Hepatocyte (in vitro differentiated cells): ENCODE results near the gene ZNF326. TPM values are rescaled to one million over a fixed set of nuclear protein-coding genes. Genes with fewer than 3 reads are reported as not detected.
A peak's percentile ranks its signal among the peaks of the same experiment; 100 is the strongest.

Experiments used
- DNase-seq: peaks from one replicate; pipeline ENCODE4 v3.0.0-alpha.2; 2016; ENCODE audit warnings: low spot score
- H2AFZ ChIP-seq: fragments of 200-600 bp; sonication (generic); 2 replicates; pipeline ENCODE4 v1.6.0; 2016; ENCODE audit warnings: antibody characterized with exemption, mild to moderate bottlenecking
- H3K27ac ChIP-seq: fragments of 200-600 bp; sonication (generic); 2 replicates; pipeline ENCODE4 v1.5.1; 2016; ENCODE audit warnings: mild to moderate bottlenecking
- H3K27me3 ChIP-seq: fragments of 200-600 bp; sonication (generic); 2 replicates; pipeline ENCODE4 v1.6.1; 2016
- H3K36me3 ChIP-seq: fragments of 200-600 bp; sonication (generic); replicated peaks from 2 replicates; pipeline ENCODE4 v1.5.1; 2016; ENCODE audit warnings: low read depth; ENCODE audit not compliant: insufficient read depth
- H3K4me1 ChIP-seq: fragments of 200-600 bp; sonication (generic); 2 replicates; pipeline ENCODE4 v1.5.1; 2016; ENCODE audit warnings: mild to moderate bottlenecking, moderate library complexity; ENCODE audit not compliant: insufficient read depth
- H3K4me2 ChIP-seq: fragments of 200-600 bp; sonication (generic); 2 replicates; pipeline ENCODE4 v1.6.0; 2016
- H3K4me3 ChIP-seq: fragments of 200-600 bp; sonication (generic); 2 replicates; pipeline ENCODE4 v1.5.1; 2016; ENCODE audit warnings: mild to moderate bottlenecking
- H3K79me2 ChIP-seq: fragments of 200-600 bp; sonication (generic); 2 replicates; pipeline ENCODE4 v1.6.0; 2017; ENCODE audit warnings: mild to moderate bottlenecking
- H3K9me2 ChIP-seq: fragments of 200-600 bp; sonication (generic); replicated peaks from 2 replicates; pipeline ENCODE4 v1.6.0; 2017; ENCODE audit warnings: mild to moderate bottlenecking; ENCODE audit not compliant: insufficient read depth
- H3K9me3 ChIP-seq: fragments of 200-600 bp; sonication (generic); 2 replicates; pipeline ENCODE4 v1.5.1; 2016; ENCODE audit warnings: low read depth, mild to moderate bottlenecking
- H4K20me1 ChIP-seq: fragments of 200-600 bp; sonication (generic); 2 replicates; pipeline ENCODE4 v1.6.0; 2016; ENCODE audit warnings: mild to moderate bottlenecking; ENCODE audit not compliant: insufficient read depth, poor library complexity, severe bottlenecking
- EZH2 ChIP-seq: fragments of 200-600 bp; sonication (generic); IDR thresholded peaks from 2 replicates; pipeline ENCODE4 v1.6.1; 2016; ENCODE audit warnings: antibody characterized with exemption, mild to moderate bottlenecking, borderline replicate concordance
- EZH2phosphoT487 ChIP-seq: fragments of 200-600 bp; sonication (generic); IDR thresholded peaks from one replicate; pipeline ENCODE4 v1.6.1; 2018; ENCODE audit warnings: antibody characterized with exemption, mild to moderate bottlenecking, low read depth, moderate library complexity; ENCODE audit not compliant: unreplicated experiment, severe bottlenecking
- WGBS: methylation state at CpG from one replicate; pipeline ENCODE4 v1.1.6; 2016; ENCODE audit warnings: low lambda C conversion rate; ENCODE audit errors: missing lambda C conversion rate; 5-methylcytosine and 5-hydroxymethylcytosine counted together
- polyA plus RNA-seq: library from polyadenylated mRNA; unstranded; fragments of >200 nt; fragmentation: Nextera tagmentation; extraction: Ambion mirVana; gene quantifications from 2 replicates; pipeline ENCODE4 v1.2.1, GENCODE V29; 2016
- total RNA-seq: library from RNA; depleted of rRNA; stranded (reverse); fragments of >200 nt; gene quantifications from 2 replicates; pipeline ENCODE4 v1.2.3, GENCODE V29; 2014
- TF ChIP-seq, protein P1 (sequence below): fragments of 200-600 bp; sonication (generic); IDR thresholded peaks from 2 replicates; pipeline ENCODE4 v1.5.1; 2016; ENCODE audit warnings: antibody characterized with exemption, mild to moderate bottlenecking; ENCODE audit not compliant: poor library complexity

The ZNF326 gene
- total and polyA plus RNA-seq, 2 experiments from 2014 or later = 16.1 to 25.7 TPM

DNA sequence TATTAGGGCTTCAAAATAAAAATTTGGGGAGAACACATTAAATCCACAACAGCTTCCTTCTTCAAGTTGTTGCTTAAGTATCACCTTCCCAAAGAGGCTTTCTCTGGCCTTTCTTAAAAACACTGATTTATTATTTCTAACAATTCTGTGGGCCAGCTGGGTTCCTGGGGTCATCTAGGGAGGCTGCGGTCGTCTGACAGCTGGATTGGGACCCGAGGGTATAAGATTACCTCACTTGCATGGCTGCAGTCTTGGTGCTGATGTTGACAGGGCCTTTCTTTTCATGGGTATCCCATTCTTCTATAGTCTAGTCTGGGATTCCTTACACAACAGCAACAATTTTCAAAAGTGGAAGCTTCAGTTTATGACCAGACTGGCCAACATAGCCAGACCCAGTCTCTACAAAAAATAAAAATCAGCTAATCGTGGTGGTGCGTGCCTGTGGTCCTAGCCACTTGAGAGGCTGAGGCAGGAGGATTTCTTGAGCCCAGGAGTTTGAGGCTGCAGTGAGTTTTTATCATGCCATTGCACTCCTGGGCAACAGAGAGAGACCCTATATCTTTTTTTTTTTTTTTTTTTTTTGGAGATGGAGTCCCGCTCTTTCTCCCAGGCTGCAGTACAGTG is 46.1 kb upstream of the ZNF326 start:
- TF ChIP-seq, protein P1, sequence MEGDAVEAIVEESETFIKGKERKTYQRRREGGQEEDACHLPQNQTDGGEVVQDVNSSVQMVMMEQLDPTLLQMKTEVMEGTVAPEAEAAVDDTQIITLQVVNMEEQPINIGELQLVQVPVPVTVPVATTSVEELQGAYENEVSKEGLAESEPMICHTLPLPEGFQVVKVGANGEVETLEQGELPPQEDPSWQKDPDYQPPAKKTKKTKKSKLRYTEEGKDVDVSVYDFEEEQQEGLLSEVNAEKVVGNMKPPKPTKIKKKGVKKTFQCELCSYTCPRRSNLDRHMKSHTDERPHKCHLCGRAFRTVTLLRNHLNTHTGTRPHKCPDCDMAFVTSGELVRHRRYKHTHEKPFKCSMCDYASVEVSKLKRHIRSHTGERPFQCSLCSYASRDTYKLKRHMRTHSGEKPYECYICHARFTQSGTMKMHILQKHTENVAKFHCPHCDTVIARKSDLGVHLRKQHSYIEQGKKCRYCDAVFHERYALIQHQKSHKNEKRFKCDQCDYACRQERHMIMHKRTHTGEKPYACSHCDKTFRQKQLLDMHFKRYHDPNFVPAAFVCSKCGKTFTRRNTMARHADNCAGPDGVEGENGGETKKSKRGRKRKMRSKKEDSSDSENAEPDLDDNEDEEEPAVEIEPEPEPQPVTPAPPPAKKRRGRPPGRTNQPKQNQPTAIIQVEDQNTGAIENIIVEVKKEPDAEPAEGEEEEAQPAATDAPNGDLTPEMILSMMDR = no peak
- TF ChIP-seq EZH2phosphoT487 = no peak
- TF ChIP-seq EZH2 = no peak
- no peaks in the 10 kb centered on the region for H3K36me3 ChIP-seq
- no peak overlapping the region for H2AFZ ChIP-seq
- H3K4me1 ChIP-seq = peaks cover 26% of the 10 kb centered on the region
- no peak for DNase-seq
- H3K4me2 ChIP-seq = no peak overlapping the region
- 86% methylated on average over 5 of the region's 6 CpGs for WGBS
- H3K9me3 ChIP-seq = no peaks in the 10 kb centered on the region
- H3K27me3 ChIP-seq = no peaks in the 10 kb centered on the region
- H3K27ac ChIP-seq = no peak overlapping the region
- H3K4me3 ChIP-seq = no peak overlapping the region
- no peaks in the 10 kb centered on the region for H4K20me1 ChIP-seq
- H3K9me2 ChIP-seq = no peaks in the 10 kb centered on the region
- H3K79me2 ChIP-seq = no peaks in the 10 kb centered on the region

DNA sequence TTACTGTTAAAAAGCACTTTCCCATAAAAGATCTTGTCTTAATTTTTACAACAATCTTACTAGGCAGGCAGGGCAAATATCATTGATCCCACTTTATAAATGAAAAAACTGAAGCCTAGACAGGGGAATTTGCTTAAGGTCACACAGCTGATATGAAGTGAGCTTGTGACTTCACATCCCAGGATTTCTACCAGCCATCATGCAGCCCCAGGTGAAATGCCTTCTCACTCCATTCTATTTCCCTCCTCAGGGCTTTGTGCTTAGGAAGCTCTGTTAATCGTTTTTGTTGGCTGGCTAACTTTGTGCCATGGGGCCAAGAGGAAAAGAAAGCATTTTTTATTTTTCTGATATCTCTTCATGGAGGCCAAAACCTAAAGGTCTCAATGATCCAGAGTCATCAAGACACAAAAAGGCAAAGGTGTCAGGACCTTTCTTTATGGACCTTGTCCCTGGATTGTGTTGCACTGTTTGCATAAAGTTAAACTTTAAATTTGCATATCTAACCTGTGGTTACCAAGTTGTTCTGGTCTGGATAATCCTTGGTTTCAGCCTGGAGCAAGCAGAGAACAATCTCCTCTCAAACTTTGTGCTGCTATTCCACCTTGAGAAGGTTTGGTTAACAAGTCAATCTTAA is 44.8 kb upstream of the ZNF326 start:
- H3K9me2 ChIP-seq = no peaks in the 10 kb centered on the region
- no peak overlapping the region for H2AFZ ChIP-seq
- no peaks in the 10 kb centered on the region for H3K79me2 ChIP-seq
- H3K27me3 ChIP-seq = no peaks in the 10 kb centered on the region
- H4K20me1 ChIP-seq = no peaks in the 10 kb centered on the region
- no peak overlapping the region for H3K4me3 ChIP-seq
- peak overlapping the region; percentile 74 for H3K27ac ChIP-seq
- peak overlapping the region; percentile 20 for H3K4me2 ChIP-seq
- DNase-seq = peak; percentile 19
- no peak for TF ChIP-seq EZH2phosphoT487
- TF ChIP-seq, protein P1 = no peak
- no peak for TF ChIP-seq EZH2
- no peaks in the 10 kb centered on the region for H3K9me3 ChIP-seq
- peaks cover 15% of the 10 kb centered on the region for H3K4me1 ChIP-seq
- H3K36me3 ChIP-seq = no peaks in the 10 kb centered on the region
- 4% methylated on average over 1 of the region's 1 CpG for whole genome bisulfite sequencing

DNA sequence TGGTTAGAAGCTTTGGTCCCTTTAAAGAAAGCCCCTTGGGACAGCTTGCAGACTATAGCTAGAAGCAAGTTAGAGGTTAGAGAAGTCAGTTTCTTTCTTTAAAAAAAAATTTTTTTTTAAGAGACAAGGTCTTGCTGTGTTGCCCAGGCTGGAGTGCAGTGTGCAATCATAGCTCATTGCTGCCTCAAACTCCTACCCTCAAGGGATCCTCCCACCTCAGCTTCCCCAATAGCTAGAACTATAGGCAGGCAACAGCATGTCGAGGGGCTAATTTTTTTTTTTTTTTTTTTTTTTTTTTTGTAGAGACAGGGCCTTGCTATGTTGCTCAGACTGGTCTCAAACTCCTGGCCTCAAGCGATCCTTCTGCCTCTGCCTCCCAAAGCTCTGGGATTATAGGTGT is 44.2 kb upstream of the ZNF326 start:
- H3K9me3 ChIP-seq = no peaks in the 10 kb centered on the region
- H3K4me3 ChIP-seq = no peak overlapping the region
- no peaks in the 10 kb centered on the region for H3K27me3 ChIP-seq
- H3K36me3 ChIP-seq = no peaks in the 10 kb centered on the region
- DNase-seq = no peak
- WGBS = 68% methylated on average over 2 of the region's 2 CpGs
- H3K79me2 ChIP-seq = no peaks in the 10 kb centered on the region
- no peak for TF ChIP-seq EZH2
- TF ChIP-seq, protein P1 = no peak
- no peak for TF ChIP-seq EZH2phosphoT487
- peak overlapping the region; percentile 20 for H3K4me2 ChIP-seq
- peaks cover 16% of the 10 kb centered on the region for H3K4me1 ChIP-seq
- no peaks in the 10 kb centered on the region for H4K20me1 ChIP-seq
- H3K27ac ChIP-seq = peak overlapping the region; percentile 74
- no peaks in the 10 kb centered on the region for H3K9me2 ChIP-seq
- H2AFZ ChIP-seq = no peak overlapping the region
